ENCODE data around the gene SHOC1. TPM values are rescaled to one million over a fixed set of nuclear protein-coding genes. Genes with fewer than 3 reads are reported as not detected.

Gene SHOC1
- total RNA-seq = not detected in 2 replicates

- H3K9me3 Mint-ChIP-seq = no peaks in the 10 kb centered on the region
- no peaks in the 10 kb centered on the region for H3K4me1 Mint-ChIP-seq
- CTCF ChIA-PET = no interaction called here
- DNase-seq = no peak
- intact Hi-C loops (cut with micrococcal nuclease) = no loop called here
- H3K27ac Mint-ChIP-seq = no peak within 1 kb of the TSS
- no peak for TF ChIP-seq CTCF (IDR thresholded peaks at IDR 0.05)
- no peak for ATAC-seq (ENCODE audit: low read depth)
- H3K4me3 Mint-ChIP-seq = no peak within 1 kb of the TSS
- POLR2A ChIA-PET = no interaction called here
- no peaks in the 10 kb centered on the region for H3K36me3 Mint-ChIP-seq (ENCODE audit: low read depth)
- no peaks in the 10 kb centered on the region for H3K27me3 Mint-ChIP-seq
These were observed at the start of gene SHOC1 for GRCh38 chr9:111794835-111795556. TSS of gene SHOC1 (minus strand) at chr9:111794937. CDS start at chr9:111791418, 3,519 bp downstream.

- ChIA-PET POLR2A (no interaction called here), CTCF (no interaction called here)
- H3K9me3 Mint-ChIP-seq = no peaks in the 10 kb centered on the region
- no peak for DNase-seq
- no peak for ATAC-seq (ENCODE audit: low read depth)
- H3K36me3 Mint-ChIP-seq (ENCODE audit: low read depth) = no peaks in the 10 kb centered on the region
- intact Hi-C loops (cut with micrococcal nuclease) = loop anchor here (5.0 kb wide), 1 partner anchor 53 kb away; the partner anchor contains the start of gene UGCG
- no peak for TF ChIP-seq CTCF (IDR thresholded peaks at IDR 0.05)
- peaks cover 3% of the 10 kb centered on the region for H3K27me3 Mint-ChIP-seq
- peaks cover 9% of the 10 kb centered on the region for H3K4me1 Mint-ChIP-seq
- no peak overlapping the region for H3K27ac Mint-ChIP-seq
- no peak overlapping the region for H3K4me3 Mint-ChIP-seq
These were observed 49.2 kb upstream of the SHOC1 start for GRCh38 chr9:111843971-111844370.

GRCh38 chr9:111842313-111842712 is 47.6 kb upstream of the SHOC1 start:
- no peaks in the 10 kb centered on the region for H3K9me3 Mint-ChIP-seq
- H3K27ac Mint-ChIP-seq = no peak overlapping the region
- no peaks in the 10 kb centered on the region for H3K36me3 Mint-ChIP-seq (ENCODE audit: low read depth)
- TF ChIP-seq CTCF (IDR thresholded peaks at IDR 0.05) = no peak
- H3K4me3 Mint-ChIP-seq = no peak overlapping the region
- intact Hi-C loops (cut with micrococcal nuclease) = loop anchor here (5.0 kb wide), 1 partner anchor 55 kb away; the partner anchor contains the start of gene UGCG
- DNase-seq = no peak
- peaks cover 7% of the 10 kb centered on the region for H3K27me3 Mint-ChIP-seq
- peak; percentile 78 for ATAC-seq (ENCODE audit: low read depth)
- ChIA-PET CTCF (no interaction called here), POLR2A (interaction anchor here (0.6 to 0.7 kb wide), 4 partner anchors 37 to 489 kb away, joined by 3 to 16 read pairs (median 3); no protein-coding TSS in a partner anchor)
- peaks cover 9% of the 10 kb centered on the region for H3K4me1 Mint-ChIP-seq

GRCh38 chr9:111840442-111840841 is 45.7 kb upstream of the SHOC1 start:
- H3K4me3 Mint-ChIP-seq = no peak overlapping the region
- ATAC-seq (ENCODE audit: low read depth) (no peak), DNase-seq (no peak)
- H3K4me1 Mint-ChIP-seq = peaks cover 9% of the 10 kb centered on the region
- POLR2A ChIA-PET = interaction anchor here (0.5 to 1.0 kb wide), 3 partner anchors 13 to 56 kb away, joined by 3 read pairs; partner anchors contain the start of gene UGCG
- no peak overlapping the region for H3K27ac Mint-ChIP-seq
- TF ChIP-seq CTCF (IDR thresholded peaks at IDR 0.05) = no peak
- CTCF ChIA-PET = no interaction called here
- peaks cover 7% of the 10 kb centered on the region for H3K27me3 Mint-ChIP-seq
- no peaks in the 10 kb centered on the region for H3K9me3 Mint-ChIP-seq
- intact Hi-C loops (cut with micrococcal nuclease) = loop anchor here (5.0 kb wide), 1 partner anchor 57 kb away; the partner anchor contains the start of gene UGCG
- H3K36me3 Mint-ChIP-seq (ENCODE audit: low read depth) = no peaks in the 10 kb centered on the region

GRCh38 chr9:111839987-111840386 is 45.2 kb upstream of the SHOC1 start:
- H3K27me3 Mint-ChIP-seq = peaks cover 7% of the 10 kb centered on the region
- CTCF ChIA-PET = no interaction called here

More at GRCh38 chr9:111839987-111840386, 45.2 kb upstream of the SHOC1 start:
- intact Hi-C loops (cut with micrococcal nuclease) = loop anchor here (5.0 kb wide), 1 partner anchor 57 kb away; the partner anchor contains the start of gene UGCG
- Mint-ChIP-seq H3K27ac (no peak overlapping the region), H3K36me3 (ENCODE audit: low read depth) (no peaks in the 10 kb centered on the region), H3K4me1 (peaks cover 9% of the 10 kb centered on the region), H3K9me3 (no peaks in the 10 kb centered on the region), H3K4me3 (no peak overlapping the region)
- DNase-seq = no peak
- POLR2A ChIA-PET = no interaction called here
- no peak for ATAC-seq (ENCODE audit: low read depth)
- TF ChIP-seq CTCF (IDR thresholded peaks at IDR 0.05) = no peak

Data from activated B cell treated with CpG ODN at 0.5 μM for 24 hours (primary cell).